ENCODE results near the gene ADCY2.

The ADCY2 gene

DNA sequence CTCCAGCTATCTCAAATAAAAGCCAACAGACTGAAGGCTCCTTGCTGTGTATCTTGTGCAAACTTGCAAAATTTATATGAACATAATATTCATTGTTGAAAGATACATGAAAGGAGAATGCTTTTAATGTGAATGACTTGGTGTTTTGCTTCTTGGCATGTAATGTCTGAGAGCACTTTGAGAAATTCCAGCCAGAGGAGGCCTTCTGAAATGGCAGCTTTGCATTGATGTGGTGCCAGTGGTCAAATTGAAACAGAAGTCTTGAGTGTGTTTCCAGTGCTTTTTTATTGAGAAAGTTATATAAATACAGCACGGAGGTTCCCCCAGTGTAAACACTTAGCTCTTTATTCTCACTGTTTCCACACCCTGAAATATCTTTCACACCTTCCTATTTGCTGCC, 182.1 kb downstream of the ADCY2 start:
- TF ChIP-seq, protein P1, sequence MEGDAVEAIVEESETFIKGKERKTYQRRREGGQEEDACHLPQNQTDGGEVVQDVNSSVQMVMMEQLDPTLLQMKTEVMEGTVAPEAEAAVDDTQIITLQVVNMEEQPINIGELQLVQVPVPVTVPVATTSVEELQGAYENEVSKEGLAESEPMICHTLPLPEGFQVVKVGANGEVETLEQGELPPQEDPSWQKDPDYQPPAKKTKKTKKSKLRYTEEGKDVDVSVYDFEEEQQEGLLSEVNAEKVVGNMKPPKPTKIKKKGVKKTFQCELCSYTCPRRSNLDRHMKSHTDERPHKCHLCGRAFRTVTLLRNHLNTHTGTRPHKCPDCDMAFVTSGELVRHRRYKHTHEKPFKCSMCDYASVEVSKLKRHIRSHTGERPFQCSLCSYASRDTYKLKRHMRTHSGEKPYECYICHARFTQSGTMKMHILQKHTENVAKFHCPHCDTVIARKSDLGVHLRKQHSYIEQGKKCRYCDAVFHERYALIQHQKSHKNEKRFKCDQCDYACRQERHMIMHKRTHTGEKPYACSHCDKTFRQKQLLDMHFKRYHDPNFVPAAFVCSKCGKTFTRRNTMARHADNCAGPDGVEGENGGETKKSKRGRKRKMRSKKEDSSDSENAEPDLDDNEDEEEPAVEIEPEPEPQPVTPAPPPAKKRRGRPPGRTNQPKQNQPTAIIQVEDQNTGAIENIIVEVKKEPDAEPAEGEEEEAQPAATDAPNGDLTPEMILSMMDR (IDR thresholded peaks at IDR 0.05), result no peak

- TF ChIP-seq, protein P1 (IDR thresholded peaks at IDR 0.05), result no peak
These were observed 188.8 kb downstream of the ADCY2 start for GRCh38 chr5:7584749-7585148.

GRCh38 chr5:7585807-7586206, 189.9 kb downstream of the ADCY2 start:
- TF ChIP-seq, protein P1 (IDR thresholded peaks at IDR 0.05), result no peak

- TF ChIP-seq, protein P1 (IDR thresholded peaks at IDR 0.05), result no peak
These were observed 190.5 kb downstream of the ADCY2 start for GRCh38 chr5:7586480-7586879.

GRCh38 chr5:7589800-7590199, 193.9 kb downstream of the ADCY2 start:
- TF ChIP-seq, protein P1 (IDR thresholded peaks at IDR 0.05), result no peak

DNA sequence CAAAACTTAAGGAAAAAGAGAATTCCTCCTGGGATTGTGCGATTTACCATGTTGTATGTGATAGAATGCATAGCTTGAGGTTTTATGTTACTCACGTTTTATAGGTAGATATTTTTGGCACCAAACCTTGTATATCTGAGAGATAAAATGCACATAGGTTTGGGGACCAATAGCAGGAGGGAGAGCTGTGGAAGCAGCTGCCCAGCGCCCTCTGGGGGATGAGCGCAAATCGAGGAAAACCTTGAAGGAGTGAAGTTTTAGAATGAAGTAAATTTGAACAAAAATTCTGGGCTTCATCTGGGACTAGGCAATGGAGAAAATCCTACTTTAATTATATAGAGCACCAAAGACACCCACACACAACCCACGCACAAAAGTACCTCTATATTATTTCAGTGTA, 197.0 kb downstream of the ADCY2 start:
- TF ChIP-seq, protein P1 (IDR thresholded peaks at IDR 0.05), result peak; percentile 42; the same call in 1 of the 2 replicates

DNA sequence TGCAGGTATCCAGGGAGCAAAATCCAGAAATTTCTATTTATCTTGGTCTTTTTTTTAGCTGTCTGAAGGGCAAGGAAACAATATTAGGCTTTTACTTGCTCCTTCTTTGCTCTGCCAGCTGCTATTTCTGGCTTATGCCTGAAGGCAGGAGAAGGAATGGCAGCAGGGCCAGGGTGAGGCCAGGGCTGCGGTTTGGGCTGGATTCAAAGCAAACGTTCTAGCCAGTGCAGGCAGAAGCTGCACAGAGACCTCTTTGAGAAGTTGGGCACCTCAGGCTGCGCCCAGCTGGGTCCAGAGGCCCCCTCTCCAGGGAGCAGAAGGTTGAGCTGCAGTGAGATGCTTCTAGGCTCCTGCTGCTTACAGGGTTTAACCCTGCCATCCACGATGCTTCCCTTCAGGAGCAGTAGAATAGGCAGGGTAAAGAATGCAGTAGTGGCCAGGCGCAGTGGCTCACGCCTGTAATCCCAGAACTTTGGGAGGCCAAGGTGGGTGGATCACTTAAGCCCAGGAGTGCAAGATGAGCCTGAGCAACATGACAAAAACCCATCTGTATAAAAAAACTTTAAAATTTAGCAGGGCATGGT, 201.2 kb downstream of the ADCY2 start:
- TF ChIP-seq, protein P1 (IDR thresholded peaks at IDR 0.05), result no peak

Measured in LNCAP (cell line).